Measurements from ENCODE around the gene RIC8B. TPM values are rescaled to one million over a fixed set of nuclear protein-coding genes. Genes with fewer than 3 reads are reported as not detected.

Gene RIC8B
- total and polyA plus RNA-seq, 2 of the 8 experiments (the other 6 are each of a cell fraction or from before 2014, with no cell fraction given) = 8.2 to 25.3 TPM

GRCh38 chr12:106732890-106733289 lies 41.6 kb upstream of the RIC8B start:
- H3K27me3 ChIP-seq (replicated peaks in 1 of 4; ENCODE audit: control insufficient read depth in 3 of 4, extremely low read depth in 1 of 4, insufficient read depth in 3 of 4, low read length in 3 of 4) = no peaks in the 10 kb centered on the region
- POLR2A ChIA-PET (ENCODE audit: partially characterized antibody) = no interaction called here
- WGBS, 2 experiments (ENCODE audit: extremely low coverage in 1 of 2, insufficient coverage in 1 of 2, insufficient read length in 1 of 2, insufficient replicate concordance in 2 of 2, low coverage in 1 of 2, low lambda C conversion rate in 2 of 2, missing lambda C conversion rate in 1 of 2) = 82% methylated on average over 5 of the region's 5 CpGs; no CpG with 5 or more reads in 1 of the 2 experiments

More at GRCh38 chr12:106732890-106733289, 41.6 kb upstream of the RIC8B start:
- H3K23me2 ChIP-seq (ENCODE audit: low read depth, low read length) = no peaks in the 10 kb centered on the region
- H3K9me3 ChIP-seq (ENCODE audit: insufficient read depth in 2 of 2, low read depth in 1 of 2, low read length in 1 of 2) = no peaks in the 10 kb centered on the region
- peaks cover 0 to 2% (median 0%) of the 10 kb centered on the region in 4 experiments; a peak in 1 of 7 replicates for H3K4me1 ChIP-seq (replicated peaks in 1 of 4; ENCODE audit: control insufficient read depth in 3 of 4, insufficient read depth in 4 of 4, low read length in 3 of 4)
- no peak overlapping the region for H3K9ac ChIP-seq (replicated peaks in 1 of 4; ENCODE audit: extremely low read depth in 1 of 4, low read depth in 3 of 4, low read length in 3 of 4)
- H4K5ac ChIP-seq (ENCODE audit: insufficient read length, low read depth, low read length) = no peak overlapping the region
- no peak overlapping the region for H3K27ac ChIP-seq (ENCODE audit: low read depth, low read length)
- no peak overlapping the region for H2BK20ac ChIP-seq (ENCODE audit: low read length)
- H4K91ac ChIP-seq (replicated peaks; ENCODE audit: insufficient read length, low read length) = no peak overlapping the region
- H2AK5ac ChIP-seq (ENCODE audit: low read depth, low read length) = no peak overlapping the region
- H4K8ac ChIP-seq (ENCODE audit: extremely low read depth, insufficient read depth, low read length) = no peak overlapping the region
- no peak overlapping the region for H2BK15ac ChIP-seq (ENCODE audit: low read length)
- no peak overlapping the region for H3K4ac ChIP-seq (replicated peaks; ENCODE audit: insufficient read length, low read depth, low read length)
- H3K36me3 ChIP-seq (ENCODE audit: control insufficient read depth in 2 of 4, insufficient read depth in 4 of 4, low read length in 3 of 4) = no peaks in the 10 kb centered on the region
- no peak overlapping the region for H2BK120ac ChIP-seq (replicated peaks; ENCODE audit: low read depth, low read length)
- FAIRE-seq (no peak), DNase-seq (ENCODE audit: low read depth in 1 of 2, low spot score in 2 of 2) (no peak)
- no peak overlapping the region for H2AFZ ChIP-seq (ENCODE audit: low read length)
- H2BK12ac ChIP-seq (ENCODE audit: low read depth, low read length) = no peak overlapping the region
- H3K79me1 ChIP-seq (ENCODE audit: low read depth, low read length) = no peaks in the 10 kb centered on the region
- no peak overlapping the region for H3K4me2 ChIP-seq (ENCODE audit: insufficient read depth in 1 of 2, low read depth in 2 of 2, low read length in 2 of 2)
- H3K23ac ChIP-seq (ENCODE audit: insufficient read length) = no peak overlapping the region
- no peak for TF ChIP-seq HDAC6 (IDR thresholded peaks at IDR 0.05; ENCODE audit: low read depth, low read length)
- no peak for TF ChIP-seq GABPA (IDR thresholded peaks at IDR 0.05; ENCODE audit: borderline replicate concordance, insufficient read depth, low read length)
- no peak for TF ChIP-seq TAF1 (IDR thresholded peaks at IDR 0.05; ENCODE audit: low read depth, low read length)
- TF ChIP-seq POU5F1 (IDR thresholded peaks at IDR 0.05; ENCODE audit: low read depth, low read length) = no peak
- no peak for TF ChIP-seq POLR2A (IDR thresholded peaks at IDR 0.05; ENCODE audit: control extremely low read depth in 1 of 2, low read depth in 2 of 2, low read length in 2 of 2)
- TF ChIP-seq MAFK (IDR thresholded peaks at IDR 0.05; ENCODE audit: low read depth, low read length) = no peak
- TF ChIP-seq CHD2 (IDR thresholded peaks at IDR 0.05; ENCODE audit: low read length) = no peak
- TF ChIP-seq, protein P1, sequence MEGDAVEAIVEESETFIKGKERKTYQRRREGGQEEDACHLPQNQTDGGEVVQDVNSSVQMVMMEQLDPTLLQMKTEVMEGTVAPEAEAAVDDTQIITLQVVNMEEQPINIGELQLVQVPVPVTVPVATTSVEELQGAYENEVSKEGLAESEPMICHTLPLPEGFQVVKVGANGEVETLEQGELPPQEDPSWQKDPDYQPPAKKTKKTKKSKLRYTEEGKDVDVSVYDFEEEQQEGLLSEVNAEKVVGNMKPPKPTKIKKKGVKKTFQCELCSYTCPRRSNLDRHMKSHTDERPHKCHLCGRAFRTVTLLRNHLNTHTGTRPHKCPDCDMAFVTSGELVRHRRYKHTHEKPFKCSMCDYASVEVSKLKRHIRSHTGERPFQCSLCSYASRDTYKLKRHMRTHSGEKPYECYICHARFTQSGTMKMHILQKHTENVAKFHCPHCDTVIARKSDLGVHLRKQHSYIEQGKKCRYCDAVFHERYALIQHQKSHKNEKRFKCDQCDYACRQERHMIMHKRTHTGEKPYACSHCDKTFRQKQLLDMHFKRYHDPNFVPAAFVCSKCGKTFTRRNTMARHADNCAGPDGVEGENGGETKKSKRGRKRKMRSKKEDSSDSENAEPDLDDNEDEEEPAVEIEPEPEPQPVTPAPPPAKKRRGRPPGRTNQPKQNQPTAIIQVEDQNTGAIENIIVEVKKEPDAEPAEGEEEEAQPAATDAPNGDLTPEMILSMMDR (IDR thresholded peaks at IDR 0.05; ENCODE audit: control extremely low read depth in 1 of 3, insufficient read depth in 1 of 3, low read depth in 1 of 3, low read length in 3 of 3) = no peak
- no peak for TF ChIP-seq BACH1 (IDR thresholded peaks at IDR 0.05; ENCODE audit: low read length)
- no peak for TF ChIP-seq CTBP2 (IDR thresholded peaks at IDR 0.05; ENCODE audit: borderline replicate concordance, insufficient read depth, insufficient read length, low read length)
- TF ChIP-seq CBX5 (IDR thresholded peaks at IDR 0.05; ENCODE audit: low read depth, low read length) = no peak
- no peak for TF ChIP-seq NRF1 (IDR thresholded peaks at IDR 0.05; ENCODE audit: low read depth, low read length)
- no peak for TF ChIP-seq CHD1 (IDR thresholded peaks at IDR 0.05; ENCODE audit: low read depth, low read length)
- no peak overlapping the region for H3K18ac ChIP-seq (ENCODE audit: extremely low read depth, low read length)
- CTCF ChIA-PET (ENCODE audit: partially characterized antibody) = interaction anchor here (1.4 to 2.3 kb wide), 2 partner anchors 10 kb away, joined by 4 to 6 read pairs; no protein-coding TSS in a partner anchor
- H2BK5ac ChIP-seq (ENCODE audit: low read depth, low read length) = no peak overlapping the region
- no peak overlapping the region for H3K14ac ChIP-seq (ENCODE audit: insufficient read length)
- H3K56ac ChIP-seq (replicated peaks; ENCODE audit: insufficient read length, low read depth, low read length) = no peak overlapping the region
- H4K20me1 ChIP-seq (replicated peaks in 1 of 2; ENCODE audit: control insufficient read depth in 1 of 2, insufficient read depth in 2 of 2, low read length in 2 of 2) = no peaks in the 10 kb centered on the region
- H3K4me3 ChIP-seq (ENCODE audit: extremely low read depth in 1 of 4, insufficient read depth in 2 of 4, low read depth in 3 of 4, low read length in 4 of 4) = no peak overlapping the region
- no peaks in the 10 kb centered on the region for H3K79me2 ChIP-seq (ENCODE audit: control insufficient read depth in 1 of 2, insufficient read depth in 2 of 2, low read length in 2 of 2)
